Activated T-helper 1 cell treated with anti-CD3 and anti-CD28 coated beads, Interleukin-2, amount 50 U/mL, for 16 hours (primary cell): ENCODE data around the gene CCDC61.
A peak's percentile ranks its signal among the peaks of the same experiment; 100 is the strongest.

Experiments used
- DNase-seq, 2 donors: peaks; one replicate each; pipeline ENCODE4 v3.0.0-alpha.2; 2020; ENCODE audit warnings: low read depth in 1 of 2, low spot score in 1 of 2

Gene CCDC61

DNA sequence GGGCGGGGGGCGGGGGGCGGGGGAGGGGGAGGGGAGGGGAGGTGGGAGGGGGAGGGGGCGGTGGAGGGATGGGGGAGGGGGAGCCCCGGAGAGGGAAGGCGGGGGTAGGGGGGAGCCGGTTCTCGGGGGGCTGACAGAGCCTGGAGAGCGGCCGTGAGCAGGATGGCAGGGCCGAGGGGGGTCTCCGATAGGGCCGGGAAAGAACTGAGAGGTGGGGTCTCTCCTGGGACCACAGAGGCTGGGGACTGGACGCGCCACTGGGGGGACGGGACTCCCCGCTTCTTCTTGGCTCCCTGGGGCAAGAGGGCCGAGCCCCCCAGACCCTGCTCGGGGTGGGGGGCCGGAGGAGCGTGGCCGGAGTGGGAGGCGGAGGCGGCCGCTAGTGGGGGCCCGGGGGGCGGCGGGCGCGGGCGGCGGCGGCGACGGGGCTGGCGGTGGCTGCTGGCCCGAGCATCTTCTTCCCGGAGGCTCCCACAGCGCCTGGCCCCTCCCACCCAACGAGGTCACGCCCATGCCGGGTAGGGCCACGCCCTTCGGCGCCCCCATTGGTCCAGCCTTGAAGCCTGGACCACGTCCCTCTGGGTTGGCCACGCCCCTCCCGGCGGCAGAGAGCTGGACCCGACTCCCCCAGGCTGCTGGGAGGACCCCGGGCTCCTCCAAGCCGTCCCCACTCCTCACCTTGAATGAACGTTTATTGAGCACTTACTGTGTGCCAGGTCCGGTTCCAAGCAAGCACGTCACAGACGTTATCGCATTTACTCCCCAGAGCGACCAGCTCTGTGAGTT lies 21.5 kb upstream of the CCDC61 start, which contains the start of gene NOVA2:
NOVA2 (minus strand) TSS at position 313 of the 786 bp plus-strand sequence. CDS start 514 bp downstream, outside the sequence.
- no peak for DNase-seq

- DNase-seq, result no peak
These were observed 19.8 kb upstream of the CCDC61 start for GRCh38 chr19:45975306-45976070.

- DNase-seq, result no peak
These were observed 19.1 kb upstream of the CCDC61 start for GRCh38 chr19:45976178-45976577.

- no peak for DNase-seq
These were observed 17.1 kb upstream of the CCDC61 start for GRCh38 chr19:45978156-45978555.

DNA sequence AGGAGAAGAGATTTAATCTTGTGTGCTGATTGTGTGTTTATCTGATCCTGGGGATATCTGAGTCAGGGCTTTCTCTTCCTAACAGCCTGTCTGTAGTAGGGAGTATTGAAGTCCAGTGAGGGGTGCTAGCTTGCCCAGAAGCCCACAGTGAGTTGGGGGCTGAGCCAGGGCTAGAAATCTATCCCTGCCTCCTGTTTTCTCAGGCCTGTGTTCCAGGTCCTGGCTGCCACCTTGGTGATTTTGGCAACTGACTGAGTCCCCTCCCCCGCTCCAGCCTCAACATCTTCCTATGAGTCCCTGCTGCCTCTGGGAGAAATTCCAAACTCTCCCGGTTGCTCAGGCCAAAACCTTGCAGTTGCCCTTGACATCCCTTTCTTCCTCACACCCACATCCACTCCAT lies 13.9 kb upstream of the CCDC61 start:
- DNase-seq, result no peak

DNA sequence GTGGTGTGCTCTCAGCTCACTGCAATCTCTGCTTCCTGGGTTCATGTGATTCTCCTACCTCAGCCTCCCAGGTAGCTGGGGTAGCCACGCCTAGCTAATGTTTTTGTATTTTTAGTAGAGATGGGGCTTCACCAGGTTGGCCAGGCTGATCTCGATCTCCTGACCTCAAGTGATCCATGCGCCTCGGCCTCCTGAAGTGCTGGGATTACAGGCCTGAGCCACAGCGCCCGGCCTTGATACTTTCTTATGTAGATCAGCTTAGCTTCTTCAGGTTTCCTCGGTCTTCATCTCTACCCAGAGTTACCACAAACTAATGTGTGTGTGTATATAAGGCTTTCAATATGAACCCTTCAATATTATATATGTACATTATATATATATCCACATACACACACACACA lies 9.9 kb upstream of the CCDC61 start:
- no peak for DNase-seq

GRCh38 chr19:45990113-45990728 lies 5.0 kb upstream of the CCDC61 start:
- DNase-seq, result no peak

DNA sequence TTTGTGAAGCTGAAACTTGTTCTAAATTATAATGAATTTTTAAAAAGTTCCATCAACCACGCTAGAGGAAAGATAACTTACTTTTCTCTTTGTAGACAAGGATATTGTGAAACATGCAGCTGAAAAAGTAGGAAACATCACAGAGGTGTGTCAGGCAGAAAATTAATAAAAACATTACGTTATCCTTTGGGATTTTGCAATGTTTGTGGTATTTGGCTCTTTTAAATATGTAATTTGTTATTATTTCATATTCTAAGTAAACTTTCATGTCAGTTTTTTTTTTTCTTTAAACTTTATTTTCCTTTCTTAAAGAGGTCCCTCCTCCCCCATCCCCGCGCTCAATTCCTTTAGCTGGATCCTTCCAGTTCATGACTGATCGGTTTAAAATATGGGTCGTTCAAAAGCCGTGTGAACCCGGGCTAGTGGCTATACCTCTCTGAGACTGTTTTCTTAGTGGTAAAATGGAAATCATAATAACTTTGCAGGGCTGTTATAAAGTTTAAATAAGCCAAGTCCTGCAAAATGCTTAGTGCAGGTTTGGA lies 740 bp upstream of the CCDC61 start:
- DNase-seq, result no peak

DNA sequence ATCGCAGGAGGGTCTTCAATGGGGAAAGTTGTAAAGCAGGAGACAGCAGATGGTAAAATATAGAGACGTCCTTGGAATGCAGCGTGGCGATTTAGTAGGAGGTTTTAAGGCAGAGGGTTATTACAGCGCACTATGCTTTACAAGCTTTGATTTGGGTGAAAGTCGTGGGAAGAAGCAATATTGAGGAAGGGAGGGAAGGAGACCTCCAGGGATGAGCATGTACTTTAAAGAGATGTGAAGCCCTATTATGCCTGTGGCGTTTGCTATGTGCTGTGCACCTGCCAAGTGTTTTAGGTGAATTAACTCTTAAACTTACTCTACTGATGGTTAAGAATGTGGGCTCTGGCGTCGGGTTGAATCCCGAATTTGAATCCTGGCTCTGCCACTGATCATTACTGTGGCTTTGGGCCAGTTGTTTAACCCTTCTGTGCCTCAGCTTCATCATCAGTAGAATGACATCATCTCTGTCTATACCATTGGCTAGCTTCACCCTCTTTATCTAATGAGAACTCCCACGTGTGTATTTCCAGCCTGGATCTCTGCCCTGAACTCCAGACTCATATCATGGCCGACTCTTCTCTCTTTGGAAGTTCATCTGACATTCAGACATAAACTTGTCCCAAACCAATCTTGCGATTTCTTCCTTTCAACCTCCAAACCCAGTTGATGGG lies 583 bp downstream of the CCDC61 start:
- DNase-seq, result no peak

- DNase-seq, result no peak
These were observed 1.7 kb downstream of the CCDC61 start for GRCh38 chr19:45996933-45997332.

- no peak for DNase-seq
These were observed 3.6 kb downstream of the CCDC61 start for GRCh38 chr19:45998834-45999233.

- DNase-seq, result no peak
These were observed 4.4 kb downstream of the CCDC61 start for GRCh38 chr19:45999653-46000121.

DNA sequence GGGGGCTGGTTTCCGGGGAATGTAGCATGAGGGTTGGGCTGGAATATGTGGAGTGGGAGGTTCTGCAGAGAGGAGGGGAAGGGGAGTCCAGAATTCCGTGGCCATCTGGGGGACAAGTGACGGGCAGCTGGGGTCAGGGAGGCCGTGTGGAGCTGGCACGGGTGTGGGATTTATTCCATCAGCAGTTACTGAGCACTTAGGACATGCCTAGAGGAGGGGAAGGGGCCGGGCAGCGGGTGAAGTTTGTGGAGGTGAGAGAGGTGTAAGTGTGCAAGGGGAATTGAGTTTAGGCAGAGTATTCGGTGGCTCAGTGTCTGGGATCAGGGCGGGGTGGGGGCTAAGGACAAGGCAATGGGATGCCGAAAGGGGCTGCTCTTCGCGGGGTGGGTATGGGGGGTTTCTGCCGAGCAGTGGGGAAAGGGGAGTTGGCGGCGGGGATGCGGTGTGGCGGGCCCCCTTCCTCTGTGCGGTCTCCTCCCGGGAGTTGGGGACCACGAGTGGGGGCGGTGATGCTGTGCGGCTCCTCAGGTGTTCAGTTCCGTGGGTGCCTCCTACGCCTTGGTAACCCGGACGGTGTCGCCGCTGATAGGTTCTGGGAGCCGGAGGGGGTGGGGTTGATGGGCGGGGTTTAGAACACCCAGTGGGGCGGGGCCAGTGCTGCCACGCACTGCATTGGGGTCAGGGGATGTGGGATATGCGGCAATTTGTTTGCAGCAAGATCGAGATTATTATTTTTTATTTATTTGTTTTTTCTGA lies 5.4 kb downstream of the CCDC61 start:
- peak; percentile 53 to 62 for DNase-seq

- no peak for DNase-seq
These were observed 7.5 kb downstream of the CCDC61 start for GRCh38 chr19:46002678-46003275.

DNA sequence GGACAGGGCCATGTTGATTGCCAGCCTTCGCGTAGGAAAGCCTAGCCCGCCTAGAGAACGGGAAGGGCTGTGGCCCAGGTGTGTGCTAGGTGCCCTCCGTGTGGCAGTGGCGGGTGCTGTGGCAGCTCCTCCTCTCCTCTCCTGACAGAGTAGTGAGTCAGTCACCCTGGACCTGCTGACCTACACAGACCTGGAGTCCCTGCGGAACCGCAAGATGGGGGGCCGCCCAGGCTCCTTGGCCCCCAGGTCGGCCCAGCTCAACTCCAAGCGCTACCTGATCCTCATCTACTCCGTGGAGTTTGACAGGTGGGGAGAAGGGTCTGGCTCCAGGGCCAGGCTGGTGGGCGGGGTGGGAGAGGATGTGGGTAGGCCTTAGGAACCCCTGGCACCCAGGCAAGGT lies 11.1 kb downstream of the CCDC61 start:
- DNase-seq, result no peak

- peak; percentile 53 to 57 for DNase-seq
These were observed 14.6 kb downstream of the CCDC61 start for GRCh38 chr19:46009530-46010510.

- no peak for DNase-seq
These were observed 19.3 kb downstream of the CCDC61 start for GRCh38 chr19:46014534-46014933.

DNA sequence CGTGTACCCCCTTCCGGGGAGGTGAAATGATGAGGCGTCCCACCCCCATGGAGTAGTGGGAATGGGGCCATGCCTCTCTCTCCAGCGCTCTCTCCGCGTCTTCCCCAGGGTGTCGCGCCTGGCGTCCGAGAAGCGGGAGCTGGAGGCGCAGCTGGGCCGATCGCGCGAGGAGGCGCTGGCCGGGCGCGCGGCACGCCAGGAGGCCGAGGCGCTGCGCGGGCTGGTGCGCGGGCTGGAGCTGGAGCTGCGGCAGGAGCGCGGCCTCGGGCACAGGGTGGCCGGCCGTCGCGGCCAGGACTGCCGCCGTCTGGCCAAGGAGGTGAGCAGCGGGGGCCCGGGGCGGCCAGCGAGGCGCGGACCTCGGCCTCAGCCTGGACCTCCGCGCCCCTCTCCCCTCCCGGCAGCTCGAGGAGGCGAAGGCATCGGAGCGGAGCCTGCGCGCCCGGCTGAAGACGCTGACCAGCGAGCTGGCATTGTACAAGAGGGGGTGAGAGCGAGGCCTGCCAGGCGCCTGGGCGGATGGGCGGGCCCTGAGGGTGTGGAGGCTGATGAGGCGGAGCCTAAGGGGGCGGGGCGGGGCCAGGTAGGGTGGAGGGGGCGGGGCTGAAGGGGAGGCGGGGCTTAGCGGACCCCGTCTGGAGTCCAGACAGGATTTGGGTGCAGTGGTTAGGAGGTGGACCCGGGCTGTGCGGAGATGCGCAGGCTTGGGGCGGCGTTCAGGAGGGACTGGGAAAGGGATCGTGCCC lies 19.8 kb downstream of the CCDC61 start:
- DNase-seq, result peak; percentile 39 to 49
